Measurements from ENCODE around the gene BACH2.

GRCh38 chr6:89950879-89951391 lies 345.7 kb downstream of the BACH2 start:
- TF ChIP-seq CTCF (IDR thresholded peaks at IDR 0.05) (no peak), POLR2AphosphoS5 (IDR thresholded peaks at IDR 0.05; ENCODE audit: insufficient read depth in 1 of 2, low read depth in 1 of 2) (no peak)
